ENCODE measurements around the gene PIAS1. TPM values are rescaled to one million over a fixed set of nuclear protein-coding genes. Genes with fewer than 3 reads are reported as not detected.

Gene PIAS1
- total RNA-seq, 1 donor from 2014 or later = 71.6 TPM

GRCh38 chr15:68206711-68207151 lies 152.6 kb downstream of the PIAS1 start:
- H3K36me3 Mint-ChIP-seq (ENCODE audit: insufficient read depth) = no peaks in the 10 kb centered on the region
- no peak for TF ChIP-seq CTCF (IDR thresholded peaks at IDR 0.05; ENCODE audit: unreplicated experiment)
- H3K27me3 Mint-ChIP-seq = no peaks in the 10 kb centered on the region
- no peak overlapping the region for H3K27ac Mint-ChIP-seq
- DNase-seq (ENCODE audit: low spot score, unreplicated experiment) = no peak
- H3K4me1 Mint-ChIP-seq (ENCODE audit: low read depth) = peaks cover 18% of the 10 kb centered on the region
- no peaks in the 10 kb centered on the region for H3K9me3 Mint-ChIP-seq (ENCODE audit: low read depth)
- no peak overlapping the region for H3K4me3 Mint-ChIP-seq (ENCODE audit: low read depth)

GRCh38 chr15:68207176-68207935 lies 153.2 kb downstream of the PIAS1 start:
- Mint-ChIP-seq H3K9me3 (ENCODE audit: low read depth) (no peaks in the 10 kb centered on the region), H3K4me3 (ENCODE audit: low read depth) (no peak overlapping the region), H3K27me3 (no peaks in the 10 kb centered on the region), H3K27ac (no peak overlapping the region), H3K36me3 (ENCODE audit: insufficient read depth) (no peaks in the 10 kb centered on the region), H3K4me1 (ENCODE audit: low read depth) (peaks cover 18% of the 10 kb centered on the region)
- no peak for DNase-seq (ENCODE audit: low spot score, unreplicated experiment)
- no peak for TF ChIP-seq CTCF (IDR thresholded peaks at IDR 0.05; ENCODE audit: unreplicated experiment)

- Mint-ChIP-seq H3K4me1 (ENCODE audit: low read depth) (peaks cover 18% of the 10 kb centered on the region), H3K9me3 (ENCODE audit: low read depth) (no peaks in the 10 kb centered on the region), H3K36me3 (ENCODE audit: insufficient read depth) (no peaks in the 10 kb centered on the region)
Observed at GRCh38 chr15:68208136-68208535, 154.0 kb downstream of the PIAS1 start.

DNA sequence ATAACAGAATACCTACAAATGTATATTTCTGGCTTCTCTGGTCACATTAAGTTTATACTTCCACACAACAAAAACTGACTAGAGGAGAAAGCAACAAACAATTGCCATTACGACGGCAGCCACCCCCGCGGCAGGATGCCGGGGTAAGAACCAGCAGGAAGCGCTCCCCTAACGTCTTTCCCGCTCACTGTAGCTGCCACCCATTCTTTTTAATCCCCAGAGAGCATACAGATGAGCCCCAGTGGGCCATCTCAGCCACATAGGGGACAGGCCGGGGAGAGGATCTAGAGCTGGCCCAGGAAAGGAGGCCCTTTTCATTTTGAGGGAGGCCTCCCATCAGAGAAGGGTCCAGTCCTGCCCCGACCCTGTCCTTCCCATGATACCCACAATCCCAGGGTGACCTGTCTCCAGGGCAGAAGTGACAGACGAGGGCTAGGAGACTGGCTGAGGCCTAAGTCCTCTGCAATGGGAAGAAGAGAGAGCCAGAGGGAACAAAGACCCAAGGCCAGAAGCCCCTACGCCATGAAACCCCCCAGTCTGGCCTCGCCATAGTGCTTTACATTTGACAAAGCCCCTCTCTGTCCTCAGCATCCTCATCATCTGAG lies 154.6 kb downstream of the PIAS1 start:
- Mint-ChIP-seq H3K4me1 (ENCODE audit: low read depth) (peaks cover 18% of the 10 kb centered on the region), H3K36me3 (ENCODE audit: insufficient read depth) (no peaks in the 10 kb centered on the region), H3K27ac (peak overlapping the region; percentile 49), H3K9me3 (ENCODE audit: low read depth) (no peaks in the 10 kb centered on the region), H3K4me3 (ENCODE audit: low read depth) (no peak overlapping the region), H3K27me3 (no peaks in the 10 kb centered on the region)
- no peak for TF ChIP-seq CTCF (IDR thresholded peaks at IDR 0.05; ENCODE audit: unreplicated experiment)
- DNase-seq (ENCODE audit: low spot score, unreplicated experiment) = no peak

More at GRCh38 chr15:68208136-68208535, 154.0 kb downstream of the PIAS1 start:
- H3K27me3 Mint-ChIP-seq = no peaks in the 10 kb centered on the region
- peak overlapping the region; percentile 56 for H3K27ac Mint-ChIP-seq
- TF ChIP-seq CTCF (IDR thresholded peaks at IDR 0.05; ENCODE audit: unreplicated experiment) = no peak
- H3K4me3 Mint-ChIP-seq (ENCODE audit: low read depth) = no peak overlapping the region
- DNase-seq (ENCODE audit: low spot score, unreplicated experiment) = no peak

DNA sequence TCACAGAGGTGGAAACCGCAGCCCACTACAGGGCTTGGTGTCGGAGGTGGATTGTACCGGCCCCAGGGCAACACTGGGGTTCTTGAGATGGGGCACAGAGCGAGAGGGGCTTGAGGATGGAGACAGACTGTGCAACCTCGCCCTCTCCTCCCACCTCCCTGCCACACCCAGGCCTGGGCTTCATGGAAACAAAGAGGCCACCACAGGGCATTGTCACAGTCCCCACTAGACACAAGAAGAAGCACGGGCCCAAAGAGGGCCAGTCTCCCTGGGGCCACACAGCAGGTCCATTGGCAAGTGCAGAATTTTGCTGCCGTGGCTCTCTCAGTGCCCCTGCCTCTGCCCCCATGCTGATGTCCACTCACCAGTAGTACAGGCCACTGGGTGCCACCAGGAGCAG lies 155.2 kb downstream of the PIAS1 start:
- Mint-ChIP-seq H3K27me3 (no peaks in the 10 kb centered on the region), H3K27ac (no peak overlapping the region), H3K4me1 (ENCODE audit: low read depth) (peaks cover 18% of the 10 kb centered on the region), H3K36me3 (ENCODE audit: insufficient read depth) (no peaks in the 10 kb centered on the region), H3K9me3 (ENCODE audit: low read depth) (no peaks in the 10 kb centered on the region), H3K4me3 (ENCODE audit: low read depth) (no peak overlapping the region)
- no peak for DNase-seq (ENCODE audit: low spot score, unreplicated experiment)
- no peak for TF ChIP-seq CTCF (IDR thresholded peaks at IDR 0.05; ENCODE audit: unreplicated experiment)
